Measurements from ENCODE around the gene TBC1D14.

Gene TBC1D14

DNA sequence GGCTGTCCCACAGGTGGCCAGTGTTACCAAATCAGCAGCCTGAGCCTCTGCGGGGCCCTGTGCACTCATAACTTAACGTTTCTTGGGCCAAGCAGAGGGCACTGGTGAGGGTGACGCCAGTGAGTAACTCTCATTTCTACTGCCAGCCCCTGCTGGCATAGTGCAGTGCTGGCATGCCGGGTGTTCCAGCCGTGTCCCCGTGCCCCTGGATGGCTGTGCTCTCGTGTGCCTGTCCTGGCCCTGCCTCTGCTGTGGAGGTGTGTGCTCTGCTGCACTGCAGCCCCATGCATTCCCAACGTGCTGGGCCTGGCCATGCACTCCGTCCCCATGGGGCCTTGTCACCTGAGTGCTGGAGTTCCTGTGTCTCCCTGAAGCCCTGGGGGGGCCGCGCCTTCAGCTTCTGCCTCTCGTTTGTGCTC is 14.7 kb downstream of the TBC1D14 start:
- Histone ChIP-seq H3K4me1 (peaks cover 0 to 11% (median 3%) of the 10 kb centered on the region in 4 donors), H3K27ac (no peak overlapping the region)

DNA sequence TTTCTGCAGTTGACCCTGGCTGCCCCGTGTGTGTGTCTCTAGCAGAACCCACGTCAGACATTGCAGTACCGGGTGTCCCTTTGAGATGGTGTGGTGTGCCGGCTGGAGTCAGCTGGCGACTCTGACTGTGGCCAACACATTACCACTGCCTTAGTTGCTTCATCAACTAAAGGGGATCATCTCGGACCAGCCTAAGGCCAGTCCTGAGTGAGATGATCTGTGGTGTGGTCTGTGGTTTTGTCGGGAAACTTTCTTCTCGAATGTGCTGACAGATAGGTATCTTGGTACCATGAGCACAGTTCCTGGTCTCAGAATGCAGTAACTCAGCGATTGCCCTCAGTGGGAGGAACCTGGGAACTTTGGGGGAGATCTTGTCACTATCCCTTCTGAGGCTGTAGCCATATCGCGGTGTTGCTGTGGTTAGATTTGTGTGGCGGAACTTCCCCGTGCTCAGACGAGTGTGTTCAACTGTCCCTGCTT is 15.8 kb downstream of the TBC1D14 start:
- H3K27me3 ChIP-seq: no peaks in the 10 kb centered on the region
- intact Hi-C loops (cut with DNase I; ENCODE audit: low total_unique reads): no loop called here
- peaks cover 17 to 30% (median 28%) of the 10 kb centered on the region in 3 donors for H3K36me3 ChIP-seq
- H3K9me3 ChIP-seq: no peaks in the 10 kb centered on the region
- H3K4me1 ChIP-seq: peaks cover 0 to 7% (median 3%) of the 10 kb centered on the region in 4 donors
- H3K27ac ChIP-seq: no peak overlapping the region
- no peak overlapping the region for H3K4me3 ChIP-seq
- DNase-seq: peak in 1 of 2 donors; percentile 66
- TF ChIP-seq, protein P1, sequence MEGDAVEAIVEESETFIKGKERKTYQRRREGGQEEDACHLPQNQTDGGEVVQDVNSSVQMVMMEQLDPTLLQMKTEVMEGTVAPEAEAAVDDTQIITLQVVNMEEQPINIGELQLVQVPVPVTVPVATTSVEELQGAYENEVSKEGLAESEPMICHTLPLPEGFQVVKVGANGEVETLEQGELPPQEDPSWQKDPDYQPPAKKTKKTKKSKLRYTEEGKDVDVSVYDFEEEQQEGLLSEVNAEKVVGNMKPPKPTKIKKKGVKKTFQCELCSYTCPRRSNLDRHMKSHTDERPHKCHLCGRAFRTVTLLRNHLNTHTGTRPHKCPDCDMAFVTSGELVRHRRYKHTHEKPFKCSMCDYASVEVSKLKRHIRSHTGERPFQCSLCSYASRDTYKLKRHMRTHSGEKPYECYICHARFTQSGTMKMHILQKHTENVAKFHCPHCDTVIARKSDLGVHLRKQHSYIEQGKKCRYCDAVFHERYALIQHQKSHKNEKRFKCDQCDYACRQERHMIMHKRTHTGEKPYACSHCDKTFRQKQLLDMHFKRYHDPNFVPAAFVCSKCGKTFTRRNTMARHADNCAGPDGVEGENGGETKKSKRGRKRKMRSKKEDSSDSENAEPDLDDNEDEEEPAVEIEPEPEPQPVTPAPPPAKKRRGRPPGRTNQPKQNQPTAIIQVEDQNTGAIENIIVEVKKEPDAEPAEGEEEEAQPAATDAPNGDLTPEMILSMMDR (IDR thresholded peaks at IDR 0.05): no peak

More for the DNA sequence above, 14.7 kb downstream of the TBC1D14 start:
- H3K27me3 ChIP-seq: no peaks in the 10 kb centered on the region
- no peaks in the 10 kb centered on the region for H3K9me3 ChIP-seq
- TF ChIP-seq, protein P1 (IDR thresholded peaks at IDR 0.05): no peak
- H3K36me3 ChIP-seq: peaks cover 17 to 30% (median 28%) of the 10 kb centered on the region in 3 donors
- intact Hi-C loops (cut with DNase I; ENCODE audit: low total_unique reads): no loop called here
- no peak for DNase-seq
- no peak overlapping the region for H3K4me3 ChIP-seq

DNA sequence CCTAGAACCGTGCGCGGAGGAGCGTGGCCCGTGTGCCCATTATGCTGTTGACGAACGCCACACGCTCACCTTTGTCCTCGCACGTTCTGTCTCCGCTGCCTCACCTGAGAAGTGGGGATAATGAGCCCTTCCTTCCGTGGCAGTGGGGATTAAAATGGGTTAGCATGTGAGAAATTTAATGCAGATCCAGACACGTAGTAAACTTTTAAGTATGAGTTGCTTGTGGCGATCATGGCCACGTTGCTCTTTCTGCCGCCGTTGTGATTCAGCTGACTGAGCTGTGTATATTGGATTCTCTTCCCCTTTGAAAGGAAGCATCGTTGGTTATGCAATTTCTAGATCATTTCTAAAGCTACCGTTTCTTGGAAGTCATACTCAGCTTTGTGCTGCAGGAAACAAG is 16.5 kb downstream of the TBC1D14 start:
- Histone ChIP-seq H3K36me3 (peaks cover 17 to 30% (median 28%) of the 10 kb centered on the region in 3 donors), H3K4me1 (peaks cover 0 to 7% (median 3%) of the 10 kb centered on the region in 4 donors), H3K27ac (no peak overlapping the region), H3K9me3 (no peaks in the 10 kb centered on the region), H3K4me3 (no peak overlapping the region), H3K27me3 (no peaks in the 10 kb centered on the region)
- TF ChIP-seq, protein P1 (IDR thresholded peaks at IDR 0.05): no peak
- intact Hi-C loops (cut with DNase I; ENCODE audit: low total_unique reads): no loop called here
- no peak for DNase-seq

DNA sequence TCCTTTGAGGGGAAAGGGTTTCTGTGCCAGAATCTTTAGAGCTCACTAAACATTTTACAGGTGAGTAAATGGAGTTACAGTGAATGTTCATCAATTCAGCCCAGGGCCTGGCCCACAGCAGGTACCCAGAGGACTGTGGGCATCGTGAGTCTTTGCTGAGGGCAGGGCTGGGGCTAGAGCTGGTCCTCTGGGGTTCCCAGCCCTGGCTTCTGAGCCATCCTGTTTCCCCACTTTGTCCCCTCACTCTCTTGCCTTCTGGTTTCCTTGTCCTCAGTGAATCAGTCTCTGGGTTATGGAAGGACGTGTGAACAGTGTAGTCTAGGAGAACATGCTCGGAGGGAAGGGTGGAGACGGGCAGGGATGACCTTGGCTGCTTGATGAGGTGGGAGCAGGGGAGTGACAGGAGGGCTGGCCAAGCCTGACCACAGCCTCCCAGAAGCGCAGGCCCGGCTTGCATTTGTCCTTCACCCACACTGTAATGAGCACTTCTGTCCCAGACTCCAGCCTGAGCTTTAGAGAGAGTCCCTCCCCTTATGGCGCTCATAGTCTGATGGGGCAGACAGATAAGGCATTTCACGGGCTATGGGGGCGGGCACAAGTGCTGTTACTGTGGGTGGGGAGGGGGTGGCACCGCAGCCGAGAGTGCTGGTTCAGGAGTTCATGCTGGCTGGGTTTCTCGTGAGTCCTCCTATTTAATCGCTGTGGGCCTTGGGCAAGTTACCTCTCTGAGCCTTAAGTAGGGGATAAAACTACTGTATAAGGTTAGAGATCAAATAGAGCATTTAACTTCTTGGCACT is 17.3 kb downstream of the TBC1D14 start:
- H3K4me1 ChIP-seq: peaks cover 0 to 7% (median 3%) of the 10 kb centered on the region in 4 donors
- intact Hi-C loops (cut with DNase I; ENCODE audit: low total_unique reads): no loop called here
- no peak overlapping the region for H3K27ac ChIP-seq
- H3K27me3 ChIP-seq: no peaks in the 10 kb centered on the region
- DNase-seq: peak in 1 of 2 donors; percentile 69
- TF ChIP-seq, protein P1 (IDR thresholded peaks at IDR 0.05): no peak
- H3K9me3 ChIP-seq: no peaks in the 10 kb centered on the region
- H3K36me3 ChIP-seq: peaks cover 17 to 30% (median 28%) of the 10 kb centered on the region in 3 donors
- H3K4me3 ChIP-seq: no peak overlapping the region

DNA sequence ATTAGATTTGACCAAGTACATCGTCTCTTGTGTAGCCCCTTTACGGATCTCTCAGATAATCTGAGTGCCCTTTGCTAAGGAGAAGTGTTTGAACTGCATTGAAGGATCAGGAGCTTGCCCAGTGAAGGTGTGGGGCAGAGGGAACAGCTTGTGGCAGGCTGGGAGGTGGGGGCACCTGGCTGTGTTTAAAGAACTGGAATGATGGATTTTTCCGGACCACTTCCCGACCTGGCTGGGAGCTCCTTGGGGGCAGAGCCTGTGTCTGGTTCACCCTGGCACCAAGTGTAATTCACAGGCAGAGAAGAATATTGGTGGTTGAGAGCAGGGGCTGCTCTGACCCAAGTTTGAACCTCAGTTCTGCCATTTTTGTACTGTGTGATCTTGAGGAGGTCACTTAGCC is 18.5 kb downstream of the TBC1D14 start:
- no peak overlapping the region for H3K27ac ChIP-seq
- TF ChIP-seq, protein P1 (IDR thresholded peaks at IDR 0.05): no peak

More for the DNA sequence above, 18.5 kb downstream of the TBC1D14 start:
- Histone ChIP-seq H3K27me3 (no peaks in the 10 kb centered on the region), H3K4me1 (peaks cover 0 to 7% (median 3%) of the 10 kb centered on the region in 4 donors), H3K4me3 (no peak overlapping the region), H3K36me3 (peaks cover 17 to 30% (median 28%) of the 10 kb centered on the region in 3 donors), H3K9me3 (no peaks in the 10 kb centered on the region)
- DNase-seq: no peak
- intact Hi-C loops (cut with DNase I; ENCODE audit: low total_unique reads): no loop called here
